RPMI7951 (cell line): Measurements from ENCODE around the gene SLC12A5. TPM values are rescaled to one million over a fixed set of nuclear protein-coding genes. Genes with fewer than 3 reads are reported as not detected.

Experiments used
- DNase-seq: peaks from one replicate; pipeline ENCODE4 v3.0.0-alpha.2; 2012; ENCODE audit warnings: low read depth
- total RNA-seq: library from RNA; depleted of rRNA; stranded (reverse); fragments of >200 nt; shearing (Covaris generic); gene quantifications from 2 replicates; pipeline ENCODE4 v1.2.3, GENCODE V29; 2014

Gene SLC12A5
- total RNA-seq, 1 experiment from 2014 or later: 0.96 TPM

DNA sequence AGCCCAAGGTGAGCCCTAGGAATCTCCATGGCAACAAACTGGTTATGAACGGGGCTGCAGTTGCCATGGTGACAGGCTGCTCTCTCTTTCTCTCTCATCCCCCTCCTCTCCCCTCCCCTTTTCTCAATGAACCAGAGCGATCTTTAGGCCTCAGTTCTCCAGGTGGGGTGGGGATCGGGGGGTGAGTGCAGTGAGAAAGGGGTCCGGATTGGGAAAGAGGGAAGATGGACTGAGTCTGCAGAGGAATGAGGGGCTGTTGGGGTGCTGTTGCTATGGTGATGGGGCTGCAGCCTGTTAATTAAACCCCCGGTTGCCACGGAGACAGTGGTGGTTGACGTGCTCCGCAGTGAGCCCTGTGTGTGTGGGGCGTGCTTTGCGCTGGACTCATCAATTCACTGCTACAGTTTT lies 3.6 kb upstream of the SLC12A5 start:
- no peak for DNase-seq

DNA sequence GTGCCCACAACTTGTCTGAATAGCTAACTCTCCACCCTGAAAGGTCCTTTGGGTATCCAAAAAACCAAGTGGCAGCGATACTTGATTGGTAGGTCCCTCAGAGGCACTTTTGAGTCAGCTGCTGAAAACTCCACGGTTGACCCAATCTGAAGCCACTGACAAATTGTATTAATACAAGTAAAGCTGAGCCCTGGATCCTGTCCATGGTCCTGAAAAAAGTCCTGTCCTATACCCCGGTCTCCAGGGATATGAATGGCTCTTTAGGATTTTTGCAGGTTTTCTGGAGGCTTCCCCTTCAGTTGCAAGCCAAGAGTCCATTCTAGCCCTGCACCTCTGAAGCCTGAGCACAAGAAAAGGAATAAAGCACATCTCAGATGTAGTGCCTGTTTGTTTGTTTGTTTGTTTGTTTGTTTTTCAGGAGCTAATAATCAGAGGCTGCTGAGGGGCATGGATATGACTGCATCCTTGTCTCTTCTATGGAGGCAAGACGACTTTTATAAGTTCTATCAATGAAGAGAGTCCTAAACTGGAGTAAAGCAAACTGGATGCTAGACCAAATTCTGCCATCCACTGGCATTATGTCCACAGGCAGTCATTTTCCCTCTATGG lies 1.7 kb upstream of the SLC12A5 start:
- DNase-seq: peak; percentile 73

DNA sequence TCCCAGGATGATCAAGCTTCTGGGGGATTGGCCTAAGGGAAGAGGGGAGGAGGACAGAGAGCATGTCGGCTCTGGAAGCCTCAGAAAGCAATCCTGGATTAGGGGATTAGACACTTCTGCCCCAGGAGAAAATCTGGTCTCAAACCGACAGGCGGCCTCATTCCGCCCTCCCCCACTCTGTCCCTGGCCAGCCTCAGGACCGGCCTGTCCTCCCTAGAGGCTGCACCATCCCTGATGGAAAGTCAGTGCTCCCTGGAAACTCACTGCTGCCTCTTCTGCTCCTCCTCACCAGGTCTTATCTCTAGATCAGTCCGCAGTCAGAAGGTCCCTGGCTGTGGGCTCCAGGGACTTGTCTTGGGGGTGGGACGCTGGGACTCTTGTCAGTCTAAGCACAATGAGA lies 905 bp upstream of the SLC12A5 start:
- DNase-seq: no peak

DNA sequence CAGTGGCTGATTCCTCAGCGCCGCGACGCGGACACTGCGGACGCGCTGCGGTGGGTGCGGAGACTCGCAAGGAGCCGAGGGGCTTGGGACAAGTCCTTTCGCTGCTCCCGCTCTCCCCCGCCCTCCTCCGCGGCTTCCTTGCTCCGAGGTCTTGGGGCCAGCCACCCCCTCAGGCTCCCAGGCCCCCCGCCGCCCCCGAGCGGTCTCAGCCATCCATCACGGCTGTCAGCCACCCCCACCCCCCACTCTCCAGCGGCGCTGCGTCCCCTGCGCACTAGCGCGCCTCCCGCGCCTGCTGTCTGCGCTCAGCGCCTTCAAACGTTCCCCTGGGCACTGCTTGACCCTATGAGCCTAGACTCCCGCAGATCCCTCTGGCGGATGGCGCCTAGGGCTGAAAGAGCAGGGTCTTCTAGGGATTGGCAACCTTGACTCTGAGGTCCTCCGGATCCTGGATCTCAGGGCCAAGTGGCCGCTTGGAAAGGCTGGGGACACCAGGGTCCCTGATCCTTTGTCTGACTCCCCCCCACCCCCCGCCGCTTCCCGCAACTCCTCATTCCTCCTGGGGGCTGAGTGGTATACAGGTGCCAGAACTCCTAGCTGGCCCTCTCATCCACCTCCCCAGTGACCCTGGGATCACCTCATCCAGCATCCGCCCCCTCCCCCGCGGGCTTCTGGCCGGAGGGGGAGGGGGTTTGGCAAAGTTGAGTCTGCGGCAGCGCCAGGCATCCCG lies 1.4 kb downstream of the SLC12A5 start:
- DNase-seq: no peak

DNA sequence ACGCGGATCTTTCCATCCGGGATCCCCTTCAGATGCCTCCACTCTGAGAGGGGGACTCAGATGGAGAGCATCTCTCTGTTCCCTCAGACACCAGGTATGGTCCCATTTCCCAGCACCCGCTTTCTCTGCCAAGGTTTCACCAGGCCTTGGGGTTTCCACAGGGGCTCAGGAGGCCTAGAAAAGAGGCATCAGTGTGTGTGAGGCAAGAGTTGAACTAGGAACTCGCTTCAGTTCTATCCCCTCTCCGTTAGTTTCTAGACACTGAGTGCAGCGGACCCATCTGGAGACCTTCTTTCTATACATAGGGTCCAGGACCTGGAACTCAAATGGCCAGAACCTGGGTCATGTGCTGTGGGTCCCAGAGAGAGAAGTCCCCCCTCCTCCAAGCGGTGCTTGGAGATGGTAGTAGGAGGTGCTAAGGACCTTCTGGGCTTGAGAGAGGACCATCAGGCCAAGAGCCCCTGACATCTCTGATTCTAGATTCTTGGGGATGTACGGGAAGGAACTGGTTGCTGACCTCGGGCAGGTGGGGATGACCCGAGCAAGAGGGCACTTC lies 2.1 kb downstream of the SLC12A5 start:
- no peak for DNase-seq

DNA sequence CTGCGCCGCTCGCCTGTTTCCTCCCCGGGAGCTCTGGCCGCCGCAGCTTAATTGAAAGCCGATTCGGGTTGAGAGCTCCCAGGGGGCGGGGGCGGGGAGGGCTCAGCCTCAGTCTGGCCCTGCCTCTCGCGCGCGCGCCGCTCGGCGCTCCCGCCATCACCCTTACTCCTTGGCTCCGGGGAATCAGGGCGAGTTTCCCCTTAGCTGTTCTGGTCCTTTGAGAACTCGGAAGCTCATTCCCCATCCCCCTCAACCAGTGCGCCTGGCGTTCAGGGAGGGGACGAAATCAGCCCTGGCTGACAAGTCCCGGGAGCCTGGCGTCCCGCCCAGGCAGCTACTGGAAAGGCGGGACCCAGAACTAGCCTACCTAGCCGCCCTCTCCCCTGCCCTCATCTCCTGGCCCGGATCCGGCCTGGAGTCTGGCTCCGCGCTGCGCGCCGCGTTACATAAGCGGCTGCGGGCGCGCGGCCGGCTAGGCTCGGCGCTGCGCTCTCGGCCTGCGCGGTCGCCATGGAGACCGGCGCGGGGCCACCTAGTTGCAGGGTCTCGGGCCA lies 2.8 kb downstream of the SLC12A5 start:
- no peak for DNase-seq

DNA sequence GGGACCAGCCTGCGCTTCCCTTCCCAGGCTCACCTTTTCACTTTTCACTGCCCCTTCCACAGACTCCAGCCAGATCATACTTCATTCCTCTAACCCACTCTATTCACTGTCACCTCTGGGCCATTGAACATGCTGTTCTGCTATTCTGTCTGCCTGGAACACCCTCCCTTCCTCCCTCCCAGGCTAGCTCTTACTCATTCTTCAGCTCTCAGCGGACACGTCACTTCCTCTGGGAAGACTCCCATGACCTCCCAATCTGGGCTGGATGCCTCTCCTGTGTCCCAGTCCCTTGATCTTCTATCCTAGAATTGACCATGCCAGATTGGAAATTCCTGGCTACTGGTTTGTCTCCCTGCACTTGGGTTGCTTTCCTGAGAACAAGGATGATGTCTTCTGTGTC lies 5.0 kb downstream of the SLC12A5 start:
- DNase-seq: no peak

DNA sequence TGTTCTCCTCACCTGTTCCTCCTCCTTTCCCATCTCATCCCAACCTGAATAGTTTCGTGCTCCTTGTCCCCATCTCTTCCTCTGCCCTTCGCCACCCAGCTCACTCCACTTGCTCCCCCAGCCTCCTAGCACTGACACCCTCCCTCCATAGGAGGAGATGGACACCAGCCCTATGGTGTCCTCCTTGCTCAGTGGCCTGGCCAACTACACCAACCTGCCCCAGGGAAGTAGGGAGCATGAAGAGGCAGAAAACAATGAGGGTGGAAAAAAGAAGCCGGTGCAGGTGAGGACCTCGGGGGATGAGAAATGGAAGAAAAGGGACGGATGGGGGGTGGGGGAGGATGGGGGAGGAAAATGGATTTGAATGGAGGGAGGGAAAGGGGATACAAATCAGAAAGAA lies 6.2 kb downstream of the SLC12A5 start:
- no peak for DNase-seq

DNA sequence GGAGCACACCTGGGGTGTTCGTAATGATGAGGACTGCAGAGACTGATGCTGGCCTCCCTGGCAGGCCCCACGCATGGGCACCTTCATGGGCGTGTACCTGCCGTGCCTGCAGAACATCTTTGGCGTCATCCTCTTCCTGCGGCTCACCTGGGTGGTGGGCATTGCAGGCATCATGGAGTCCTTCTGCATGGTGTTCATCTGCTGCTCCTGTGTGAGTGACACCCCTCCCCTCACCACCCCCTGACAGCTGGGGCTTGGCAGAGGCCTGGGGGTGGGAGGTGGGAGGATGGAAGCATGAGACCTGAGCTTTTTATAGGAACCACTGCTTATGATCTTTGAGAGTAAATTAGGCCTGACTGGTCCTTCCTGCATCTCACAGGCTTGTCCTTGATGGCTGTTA lies 6.7 kb downstream of the SLC12A5 start:
- no peak for DNase-seq

DNA sequence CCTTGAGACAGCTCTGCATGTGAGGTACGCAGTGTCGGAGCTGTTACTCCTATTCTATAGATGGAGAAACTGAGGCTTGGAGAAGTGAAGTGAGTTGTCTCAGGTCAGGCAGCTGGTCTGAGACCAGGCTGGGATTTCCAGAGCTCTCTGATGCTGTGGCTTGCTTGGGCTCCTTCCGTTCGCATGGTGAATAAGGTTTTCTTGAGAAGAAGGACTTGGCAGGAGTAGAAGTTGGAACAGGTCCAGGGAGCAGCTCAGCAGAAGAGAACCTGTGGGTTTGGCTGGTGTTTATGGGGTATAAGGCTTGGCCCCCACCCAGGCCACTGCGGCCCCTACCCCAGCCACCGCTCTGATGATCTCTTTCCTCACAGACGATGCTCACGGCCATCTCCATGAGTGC lies 7.4 kb downstream of the SLC12A5 start:
- DNase-seq: no peak

DNA sequence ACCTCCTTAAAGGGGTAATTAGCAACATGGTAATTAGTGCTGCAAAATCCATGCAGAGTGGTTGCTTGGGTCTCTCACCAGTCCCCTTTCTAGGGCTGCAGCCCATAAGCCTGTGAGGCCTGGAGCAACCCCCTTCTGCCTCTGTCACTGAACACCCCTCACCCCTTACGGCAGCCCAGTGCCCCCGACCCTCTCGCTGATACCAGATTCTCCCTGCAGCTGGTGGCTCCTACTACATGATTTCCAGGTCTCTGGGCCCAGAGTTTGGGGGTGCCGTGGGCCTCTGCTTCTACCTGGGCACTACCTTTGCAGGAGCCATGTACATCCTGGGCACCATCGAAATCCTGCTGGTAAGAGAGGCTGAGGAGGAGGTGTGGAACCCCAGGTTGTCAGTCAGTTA lies 8.0 kb downstream of the SLC12A5 start:
- no peak for DNase-seq

DNA sequence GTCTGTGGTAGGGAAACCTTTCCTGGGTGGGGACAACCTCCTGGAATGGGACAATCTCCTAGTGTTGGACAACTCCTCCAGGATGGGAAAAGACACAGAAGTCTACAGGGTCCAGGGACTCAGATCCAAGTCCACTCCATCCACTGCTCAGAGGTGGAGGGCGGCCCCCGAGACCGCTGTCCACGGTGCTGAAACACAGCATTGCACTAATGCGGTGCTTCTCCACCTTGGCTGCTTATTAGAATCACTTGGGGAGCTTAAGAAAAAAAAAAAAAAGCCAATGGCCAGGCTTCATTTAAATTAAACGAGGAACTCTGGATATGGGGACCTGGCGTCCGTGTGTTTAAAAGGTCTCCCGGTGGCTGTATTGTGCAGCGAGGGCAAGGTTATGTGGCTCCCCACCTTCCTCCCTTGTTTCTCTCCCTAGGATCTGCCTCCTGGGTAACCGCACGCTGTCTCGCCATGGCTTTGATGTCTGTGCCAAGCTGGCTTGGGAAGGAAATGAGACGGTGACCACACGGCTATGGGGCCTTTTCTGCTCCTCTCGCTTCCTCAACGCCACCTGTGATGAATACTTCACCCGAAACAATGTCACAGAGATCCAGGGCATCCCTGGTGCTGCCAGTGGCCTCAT lies 12.0 kb downstream of the SLC12A5 start:
- DNase-seq: peak; percentile 62

DNA sequence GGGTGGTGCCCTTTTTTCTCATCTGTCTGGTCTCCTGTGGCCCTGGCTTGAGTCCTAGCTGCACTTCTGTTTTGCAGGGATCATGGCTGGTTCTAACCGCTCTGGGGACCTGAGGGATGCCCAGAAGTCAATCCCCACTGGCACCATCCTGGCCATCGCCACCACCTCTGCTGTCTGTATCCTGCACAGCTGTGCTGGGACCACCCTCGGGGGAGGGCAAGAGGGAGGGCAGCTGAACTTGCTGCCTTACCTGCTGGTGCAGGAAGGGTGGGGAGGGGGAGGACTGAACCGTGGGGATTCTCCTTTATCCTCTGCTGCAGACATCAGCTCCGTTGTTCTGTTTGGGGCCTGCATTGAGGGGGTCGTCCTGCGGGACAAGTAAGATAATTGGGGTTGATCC lies 14.5 kb downstream of the SLC12A5 start:
- DNase-seq: no peak

DNA sequence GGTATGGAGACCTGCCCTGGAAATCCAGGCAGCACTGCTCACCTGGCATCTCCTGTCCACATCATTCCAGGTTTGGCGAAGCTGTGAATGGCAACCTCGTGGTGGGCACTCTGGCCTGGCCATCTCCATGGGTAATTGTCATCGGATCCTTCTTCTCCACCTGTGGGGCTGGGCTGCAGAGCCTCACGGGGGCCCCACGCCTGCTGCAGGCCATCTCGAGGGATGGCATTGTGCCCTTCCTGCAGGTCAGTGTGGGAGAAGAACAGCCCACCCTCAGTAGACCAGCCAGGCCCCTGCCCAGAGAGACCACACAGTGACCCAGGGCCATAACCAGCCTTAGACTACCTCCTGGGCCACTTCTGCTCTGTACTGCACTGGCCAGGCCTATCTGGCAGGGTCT lies 15.9 kb downstream of the SLC12A5 start:
- DNase-seq: no peak

DNA sequence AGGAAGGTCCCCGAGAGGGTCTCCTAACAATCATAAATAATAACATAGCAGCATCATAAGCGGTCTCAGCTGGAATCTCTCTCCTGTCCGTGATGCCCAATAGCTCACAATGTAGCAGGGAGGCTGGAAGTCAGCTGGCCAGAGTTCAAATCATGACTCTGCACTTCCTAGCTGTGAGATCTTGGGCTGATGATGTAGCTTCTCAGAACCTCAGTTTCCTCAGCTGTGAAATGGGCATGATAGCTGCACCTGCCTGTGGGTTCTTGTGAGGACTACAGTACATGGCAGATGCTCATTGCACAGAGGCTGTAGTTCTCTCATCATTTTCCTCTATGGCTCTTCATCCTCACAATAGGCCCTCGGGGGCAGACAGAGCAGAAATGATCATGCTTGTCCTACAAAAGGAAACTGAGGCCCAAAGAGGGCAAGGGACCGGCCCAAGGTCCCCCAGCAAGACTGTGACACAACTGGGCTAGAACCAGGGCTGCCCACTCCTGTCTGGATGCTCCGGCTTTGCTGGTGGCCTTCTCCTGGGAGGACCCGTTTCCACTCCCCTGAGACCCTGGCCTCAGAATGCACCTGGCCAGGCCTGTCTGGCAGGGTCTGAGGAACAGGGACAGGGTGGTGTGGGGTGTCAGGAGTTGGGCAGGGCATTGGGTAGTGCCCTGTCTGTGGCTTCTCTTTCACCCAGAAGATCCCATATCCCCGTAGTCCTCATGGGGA lies 17.7 kb downstream of the SLC12A5 start:
- DNase-seq: no peak

DNA sequence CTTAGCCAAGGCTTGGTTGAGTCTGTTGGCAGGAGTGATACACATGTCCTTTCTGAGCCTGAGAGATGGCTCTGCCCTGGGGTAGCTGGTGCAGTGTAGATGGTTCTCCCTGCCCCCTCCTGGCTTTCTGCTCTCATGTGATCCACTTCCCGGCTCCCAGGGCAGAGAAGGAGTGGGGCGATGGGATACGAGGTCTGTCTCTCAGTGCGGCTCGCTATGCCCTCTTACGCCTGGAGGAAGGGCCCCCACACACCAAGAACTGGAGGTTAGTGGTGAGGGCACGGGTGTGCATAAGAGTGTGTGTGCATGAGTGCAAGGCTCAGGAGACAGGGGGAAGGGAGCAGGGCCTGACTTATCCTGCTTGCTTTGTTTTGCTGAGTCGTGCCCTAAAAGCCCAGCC lies 18.8 kb downstream of the SLC12A5 start:
- DNase-seq: no peak

DNA sequence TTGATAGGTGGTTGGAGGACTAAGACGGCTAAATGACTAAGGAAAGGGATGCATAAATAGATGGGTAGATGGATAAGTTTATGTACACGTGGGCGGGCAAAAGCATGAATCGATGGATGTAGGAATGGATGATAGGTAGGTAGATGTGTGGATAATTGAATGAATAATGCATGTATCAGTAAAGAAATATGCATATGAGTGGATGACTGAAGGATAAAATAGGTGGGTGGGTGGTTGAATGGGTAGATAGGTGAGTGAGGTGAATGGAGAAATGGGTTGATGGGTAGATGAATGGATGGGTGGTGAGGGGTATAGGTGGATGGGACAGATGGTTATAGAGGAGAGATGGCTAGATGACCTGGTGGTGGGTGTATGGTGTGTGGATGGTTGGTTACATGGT lies 20.2 kb downstream of the SLC12A5 start:
- no peak for DNase-seq

DNA sequence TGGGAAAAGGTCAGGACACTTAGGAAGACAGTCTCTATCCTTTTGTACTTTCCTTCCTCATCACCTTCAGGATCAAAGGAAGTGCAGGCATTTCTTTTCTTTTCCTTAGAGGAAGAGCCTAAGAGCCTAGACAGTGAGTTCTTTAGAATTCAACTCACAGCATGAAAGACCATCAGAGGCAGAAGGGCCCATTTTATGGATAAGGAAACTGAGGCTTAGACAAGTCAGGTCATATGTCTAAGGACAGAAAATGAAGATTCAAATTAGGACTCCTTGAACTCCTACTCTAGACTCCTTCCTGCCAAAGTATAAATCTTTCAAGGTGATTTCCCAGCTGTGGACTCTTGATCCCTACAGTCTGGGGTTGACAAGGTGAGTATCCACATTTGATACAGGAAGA lies 20.8 kb downstream of the SLC12A5 start:
- no peak for DNase-seq

DNA sequence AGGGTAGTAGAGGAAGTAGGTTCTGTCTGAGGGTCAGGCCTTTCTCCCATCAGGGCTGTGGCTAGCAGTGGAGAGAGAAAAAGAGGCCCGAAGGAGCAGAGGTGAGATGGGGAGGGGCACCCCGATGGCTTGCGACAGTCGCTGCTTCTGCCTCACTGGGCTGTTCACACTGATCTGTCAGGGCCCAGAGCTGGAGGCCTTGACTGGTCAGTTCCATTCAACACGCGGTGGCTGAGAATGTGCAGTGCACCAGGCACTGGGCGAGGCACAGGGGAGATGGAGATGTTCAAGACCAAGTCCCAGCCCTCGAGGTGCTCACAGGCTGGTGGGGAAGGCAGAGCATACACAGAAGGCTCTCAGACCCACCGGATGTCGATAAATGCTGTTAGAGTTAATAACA lies 21.4 kb downstream of the SLC12A5 start:
- no peak for DNase-seq

DNA sequence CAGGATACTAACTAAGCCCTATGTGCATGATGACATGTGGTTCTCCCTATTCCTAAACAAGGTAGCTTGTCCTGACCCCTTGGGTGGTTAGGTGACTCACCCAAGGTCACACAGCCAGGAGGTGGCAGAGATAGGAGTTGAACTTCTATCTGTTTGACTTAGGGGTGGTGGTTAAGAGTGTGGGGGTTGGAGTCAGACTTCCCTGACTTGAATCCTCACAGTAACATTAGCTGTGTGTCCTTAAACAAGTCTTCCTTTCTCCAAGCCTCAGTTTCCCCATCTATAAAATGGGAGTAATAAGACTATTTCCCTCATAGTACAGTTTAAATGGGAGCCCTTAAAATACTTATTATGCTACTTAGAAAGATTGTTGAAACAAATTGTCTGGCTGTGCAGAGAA lies 21.9 kb downstream of the SLC12A5 start:
- DNase-seq: no peak

DNA sequence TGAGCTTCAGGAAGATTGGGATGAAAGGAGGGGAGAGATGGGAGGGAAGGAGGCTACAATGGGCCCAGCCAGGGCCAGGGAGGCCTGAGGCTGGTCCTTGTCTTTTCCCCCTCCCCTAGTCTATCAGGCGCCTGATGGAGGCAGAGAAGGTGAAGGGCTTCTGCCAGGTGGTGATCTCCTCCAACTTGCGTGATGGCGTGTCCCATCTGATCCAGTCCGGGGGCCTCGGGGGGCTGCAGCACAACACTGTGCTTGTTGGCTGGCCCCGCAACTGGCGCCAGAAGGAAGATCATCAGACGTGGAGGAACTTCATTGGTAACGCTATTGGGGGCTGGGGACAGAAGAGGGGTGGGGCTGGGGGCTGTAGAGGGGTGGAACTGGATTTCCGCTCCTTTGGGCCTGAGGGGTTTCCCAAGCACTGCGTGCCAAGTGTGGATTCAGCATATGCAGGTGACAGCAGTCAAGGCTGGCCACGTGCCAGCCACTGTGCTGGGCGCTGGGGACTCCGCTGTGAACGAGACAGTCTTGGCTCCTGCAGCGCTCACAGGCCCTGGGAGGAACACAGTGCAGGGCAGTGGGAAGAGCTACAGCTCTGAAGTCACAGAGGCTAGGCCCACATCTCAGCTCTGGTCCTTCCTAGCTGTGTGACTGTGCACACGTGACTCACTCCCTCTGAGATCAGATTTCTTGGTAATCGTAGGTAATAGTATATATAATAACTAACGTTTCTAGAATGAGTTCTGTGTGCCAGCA lies 22.7 kb downstream of the SLC12A5 start:
- peak; percentile 29 for DNase-seq
